ENCODE measurements around the gene CFAP68.

DNA sequence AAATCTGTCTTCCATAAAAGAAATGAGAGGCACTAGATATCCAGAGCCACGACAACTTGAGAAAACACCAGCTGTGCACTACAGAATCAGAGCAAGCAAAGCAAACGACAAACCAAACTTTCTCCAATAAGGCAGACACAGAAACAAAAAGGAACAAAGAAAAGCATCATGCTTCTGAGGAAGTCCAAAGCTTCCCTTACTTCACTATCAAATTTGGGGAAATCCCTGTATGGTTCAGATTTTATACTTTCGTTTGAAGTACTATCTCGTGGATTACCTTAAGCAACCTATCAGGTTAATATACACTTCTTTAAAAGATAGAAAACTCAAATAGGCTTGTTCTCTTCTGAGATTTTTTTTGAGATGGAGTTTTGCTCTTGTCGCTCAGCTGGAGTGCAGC, 35.7 kb upstream of the CFAP68 start:
- no peak for TF ChIP-seq CTCF (IDR thresholded peaks at IDR 0.05)
- no peak for TF ChIP-seq POLR2A (IDR thresholded peaks at IDR 0.05)
- TF ChIP-seq EP300 (IDR thresholded peaks at IDR 0.05) = no peak

All from tibial nerve (tissue), 4 donors.